NCI-H2227 (cell line): Measurements from ENCODE around the gene RGS6.

ENCODE experiments used
- DNase-seq: peaks from one replicate; lab custom pipeline; 2025; ENCODE audit not compliant: unreplicated experiment; lab: John Stamatoyannopoulos, UW

RGS6 gene

DNA sequence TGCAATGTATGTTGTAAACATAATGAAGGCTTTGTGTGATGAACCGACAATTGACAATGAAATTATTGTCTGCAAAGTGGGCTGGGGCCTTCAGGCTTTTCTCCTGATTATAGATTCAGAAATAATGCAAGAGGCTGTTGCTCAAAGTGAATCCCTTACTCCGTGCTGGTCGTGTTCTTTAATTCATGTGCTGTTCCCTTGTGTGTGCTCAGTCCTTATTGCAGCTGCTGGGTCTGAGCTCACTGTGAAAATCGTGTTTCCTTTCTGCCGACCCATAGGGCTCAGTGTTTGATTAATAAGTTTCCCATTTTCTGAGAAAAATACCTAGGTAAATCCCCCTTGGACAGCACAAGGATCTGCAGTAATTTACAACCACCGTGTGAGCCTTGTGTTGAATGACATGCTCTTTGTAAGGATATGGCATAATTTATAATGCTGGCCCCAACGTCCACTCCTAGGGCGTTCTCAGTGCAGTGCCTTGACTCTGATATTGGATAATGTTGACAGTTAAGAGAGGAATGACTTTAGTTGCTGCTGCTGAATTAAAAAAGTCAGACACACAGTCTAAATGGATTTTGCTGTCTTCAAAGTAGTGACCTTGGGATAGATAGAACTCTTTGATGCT is 81.6 kb downstream of the RGS6 start:
- DNase-seq: no peak

DNA sequence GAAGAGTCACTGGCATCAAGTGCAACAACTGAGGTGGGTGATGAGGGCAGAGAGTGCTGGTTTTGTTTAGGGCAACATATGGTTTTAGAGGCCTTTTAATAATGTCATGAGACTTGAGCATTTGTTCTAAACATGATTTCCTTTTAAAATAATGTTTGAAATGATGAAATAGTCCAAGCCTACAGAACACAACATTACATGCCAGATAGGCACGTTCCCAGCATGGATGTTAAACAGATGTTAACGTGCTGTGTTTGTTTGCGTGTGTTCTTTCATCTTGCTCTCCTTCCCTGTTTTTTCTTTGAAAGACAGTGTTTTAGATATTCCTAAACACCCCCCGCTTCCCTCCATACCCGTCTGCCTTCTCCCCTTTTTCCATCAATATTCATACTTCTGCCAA is 82.3 kb downstream of the RGS6 start:
- no peak for DNase-seq

DNA sequence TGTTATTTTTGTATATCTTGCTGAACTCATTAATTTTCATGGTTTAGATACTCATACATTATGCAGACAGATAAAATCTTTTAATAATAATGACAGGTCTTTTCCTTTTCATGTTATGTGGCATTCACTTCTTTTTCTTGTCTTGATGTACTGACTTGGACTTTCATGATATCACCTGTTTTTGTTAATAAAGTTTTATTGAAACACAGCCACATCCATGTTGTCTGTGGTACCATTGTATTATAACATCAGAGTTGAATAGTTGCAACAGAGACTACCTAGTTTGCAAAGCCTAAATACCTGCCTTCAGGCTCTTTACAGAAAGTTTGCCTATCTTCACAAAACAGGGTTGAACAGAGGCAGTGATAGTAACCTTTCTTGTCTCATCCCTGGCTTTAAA is 85.1 kb downstream of the RGS6 start:
- no peak for DNase-seq

DNA sequence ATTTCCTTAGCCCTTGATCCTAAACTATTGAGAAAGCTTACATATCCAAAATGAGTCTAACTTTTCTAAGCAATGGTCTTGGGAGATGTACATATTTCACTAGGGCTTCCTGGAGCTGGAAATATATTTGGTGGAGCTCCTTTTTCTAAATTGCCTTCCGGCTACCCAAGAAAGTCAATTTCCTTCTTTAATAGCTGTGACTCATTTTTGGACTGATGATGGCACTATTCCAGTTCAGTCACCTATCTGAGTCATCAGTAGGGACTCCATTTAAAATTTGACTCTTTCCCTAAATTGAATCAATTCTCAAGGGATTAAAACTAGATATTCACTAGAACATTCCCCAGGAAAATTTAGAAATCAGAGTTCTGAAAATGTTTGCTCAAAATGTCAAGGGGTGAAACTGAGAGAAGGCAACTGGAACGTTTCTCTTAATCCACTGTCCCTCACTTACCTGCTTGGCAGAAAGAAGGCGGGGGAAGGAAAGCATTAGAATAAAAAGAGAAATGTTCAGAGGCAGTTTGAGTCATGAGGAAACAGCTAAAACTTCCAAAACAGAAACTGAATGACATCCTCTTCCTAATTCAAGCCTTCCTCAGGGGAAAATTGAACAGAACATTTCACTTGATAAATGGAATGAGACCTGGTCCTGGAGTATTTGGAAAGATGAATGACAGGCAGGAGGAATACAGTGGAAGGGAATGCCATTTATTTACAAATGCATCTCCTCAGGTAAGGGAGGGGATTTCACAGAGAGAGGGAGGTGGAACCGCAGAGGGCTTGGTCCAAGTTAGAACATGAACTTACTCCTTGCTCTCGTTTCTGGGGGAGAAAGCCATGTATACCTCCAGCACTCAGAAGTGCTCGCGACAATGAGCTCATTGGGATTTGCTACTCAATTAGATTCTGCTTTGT is 91.2 kb downstream of the RGS6 start:
- DNase-seq: no peak

DNA sequence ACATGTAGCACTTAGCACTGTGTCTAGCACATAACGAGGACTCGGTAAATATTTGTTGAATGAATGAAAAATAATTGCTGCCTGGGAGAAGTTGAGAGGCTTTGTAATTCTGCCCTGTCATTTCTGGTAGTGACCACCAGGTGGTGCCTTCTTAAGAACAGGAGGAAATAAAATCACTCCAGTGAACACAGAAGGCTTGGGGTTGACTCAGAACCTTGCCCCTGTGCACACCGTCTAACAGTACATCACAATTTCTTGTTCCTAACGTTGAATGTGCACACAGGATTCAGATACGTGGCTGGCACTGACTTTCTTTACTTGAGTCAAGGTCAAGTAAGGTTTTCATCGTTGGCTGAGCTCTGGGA is 91.8 kb downstream of the RGS6 start:
- no peak for DNase-seq

DNA sequence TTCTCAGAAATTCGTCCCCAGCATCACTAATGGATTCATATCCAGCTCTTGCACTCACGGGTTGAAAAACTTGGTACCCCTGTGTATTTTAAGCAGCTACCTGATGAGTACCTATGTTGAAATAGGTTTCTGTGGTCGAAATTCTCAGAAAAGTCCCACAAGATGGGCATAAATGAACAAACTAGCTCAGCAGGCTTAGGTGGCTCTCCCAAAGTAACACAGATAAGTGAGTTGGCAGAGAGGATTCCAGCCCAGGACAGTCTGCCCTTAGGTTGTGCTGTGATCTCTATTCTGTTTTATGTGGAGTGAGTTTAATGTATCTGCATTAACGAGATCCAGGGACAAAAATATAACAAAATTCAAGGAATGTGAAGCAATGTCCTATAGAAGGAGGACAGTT is 92.3 kb downstream of the RGS6 start:
- DNase-seq: no peak

DNA sequence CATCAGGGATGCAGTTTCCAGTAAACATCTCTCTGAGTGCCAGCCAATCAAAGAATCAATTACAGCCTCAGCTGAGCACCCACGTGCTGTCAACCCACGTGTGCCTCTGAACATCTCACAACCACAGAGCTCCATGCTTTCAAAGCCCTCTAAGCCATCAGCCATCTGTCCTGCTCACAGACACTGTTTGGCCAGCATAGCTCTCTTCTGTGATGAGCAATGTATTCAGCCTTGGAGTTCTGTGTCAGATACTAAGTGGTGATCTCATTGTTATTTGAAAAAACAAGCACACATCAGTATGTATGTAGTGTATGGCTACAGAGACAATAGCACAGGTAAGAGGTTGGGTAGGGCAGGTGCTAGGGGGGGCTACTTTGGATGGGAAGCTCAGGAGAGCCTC is 94.3 kb downstream of the RGS6 start:
- no peak for DNase-seq

DNA sequence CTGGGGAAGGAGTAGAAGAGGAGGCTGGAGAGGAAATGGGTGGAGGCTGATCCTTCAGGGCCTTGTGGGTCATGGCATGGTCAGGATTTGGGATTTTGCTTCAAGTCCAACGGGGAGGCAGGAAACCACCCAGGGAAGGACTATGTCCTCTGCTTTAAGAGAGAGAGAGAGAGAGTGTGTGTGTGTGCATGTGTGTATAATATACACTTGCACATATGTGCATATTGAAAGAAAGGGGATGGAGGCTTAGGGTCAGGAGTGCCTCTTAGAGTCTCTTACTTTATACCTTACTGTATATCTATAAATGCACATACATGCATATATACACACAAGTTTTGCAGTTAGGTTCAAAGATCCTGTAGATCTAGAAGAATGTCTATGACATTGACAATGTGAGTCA is 94.8 kb downstream of the RGS6 start:
- no peak for DNase-seq

DNA sequence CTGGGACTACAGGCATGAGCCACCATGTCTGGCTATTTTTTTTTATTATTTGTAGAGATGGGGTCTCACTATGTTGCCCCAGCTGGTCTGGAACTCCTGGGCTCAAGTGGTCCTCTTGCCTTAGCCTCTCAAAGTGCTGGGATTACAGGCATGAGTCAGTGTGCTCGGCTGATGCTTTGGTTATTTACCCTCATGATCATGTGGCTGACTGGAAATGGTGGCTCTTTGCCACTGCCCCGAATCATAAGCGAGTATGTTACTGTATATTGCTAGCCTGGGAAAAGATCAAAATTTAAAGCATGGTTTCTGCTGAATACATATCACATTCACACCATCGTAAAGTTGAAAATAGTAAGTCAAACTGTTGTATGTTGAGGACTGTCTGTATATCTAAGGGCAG is 101.1 kb downstream of the RGS6 start:
- no peak for DNase-seq

DNA sequence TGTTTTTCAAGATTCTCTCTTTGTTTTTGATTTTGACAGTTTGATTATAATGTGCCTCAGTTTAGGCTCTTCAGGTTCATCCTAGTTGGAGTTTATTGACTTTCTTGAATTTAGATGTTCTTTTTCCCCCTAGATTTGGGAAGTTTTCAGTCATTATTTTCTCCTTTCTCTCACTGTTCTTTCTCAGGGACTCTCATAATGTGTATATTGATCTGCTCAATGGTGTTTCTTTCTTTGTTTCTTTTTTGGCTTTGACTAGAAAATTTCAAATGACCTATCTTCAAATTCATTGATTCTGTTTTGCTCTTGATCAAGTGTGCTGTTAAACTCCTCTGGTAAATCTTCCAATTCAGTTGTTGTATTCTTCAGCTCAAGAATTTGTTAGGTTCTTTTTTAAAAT is 108.3 kb downstream of the RGS6 start:
- no peak for DNase-seq

DNA sequence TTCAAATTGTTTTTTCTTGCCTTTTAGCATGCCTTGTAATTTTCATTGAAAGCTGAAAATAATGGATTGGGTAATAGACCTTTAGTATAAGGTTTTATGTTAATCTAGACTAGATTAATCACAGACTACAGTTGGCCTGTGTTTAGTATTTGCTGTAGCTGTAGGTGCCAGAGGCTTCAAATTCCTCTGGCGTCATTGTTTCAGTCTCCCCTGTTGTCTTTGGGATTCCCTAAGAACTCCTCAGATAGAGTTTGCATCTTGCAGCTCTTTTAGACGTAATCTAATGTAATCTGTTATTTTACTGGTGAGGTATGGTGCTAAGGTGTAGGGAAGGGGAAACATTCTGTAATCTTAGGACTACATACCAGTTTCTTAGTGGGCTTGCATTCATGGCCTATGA is 113.0 kb downstream of the RGS6 start:
- DNase-seq: no peak

DNA sequence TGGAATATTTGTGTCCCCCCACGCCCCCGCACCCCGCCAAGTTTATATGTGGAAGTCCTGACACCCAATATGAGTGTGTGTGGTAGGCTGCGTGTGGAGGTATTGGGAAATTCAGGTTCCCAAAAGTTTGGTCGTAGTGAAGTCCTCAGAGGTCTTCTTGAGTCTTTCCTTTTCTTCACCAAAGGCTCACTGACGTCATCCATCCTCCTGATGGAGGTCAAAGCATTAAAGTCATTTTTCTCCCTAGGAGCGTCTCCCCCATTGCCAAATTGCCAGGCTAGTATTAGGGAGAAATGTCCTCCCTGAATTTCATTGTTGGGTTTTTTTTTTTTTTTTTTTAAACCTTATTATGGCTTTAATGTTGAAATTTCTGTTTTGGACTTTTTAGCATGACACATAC is 113.7 kb downstream of the RGS6 start:
- DNase-seq: no peak

DNA sequence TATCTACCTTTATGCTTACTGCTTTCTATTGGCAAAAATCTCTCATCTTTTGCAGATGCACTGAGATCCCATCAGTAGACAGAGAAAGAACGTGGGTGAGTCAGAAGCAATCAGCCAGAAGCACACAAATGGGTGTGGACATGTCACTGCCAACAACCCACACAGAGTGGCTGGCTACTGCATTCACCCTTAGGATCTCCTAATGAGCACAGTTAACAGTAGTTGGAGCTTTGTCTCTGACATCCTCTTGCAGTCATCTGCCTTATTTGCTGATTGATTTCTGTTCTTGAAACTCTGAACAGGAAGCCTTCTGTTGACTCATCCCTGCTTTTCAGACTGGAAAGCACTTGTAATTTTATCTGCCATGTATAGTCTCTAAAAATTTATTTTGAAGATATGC is 117.2 kb downstream of the RGS6 start:
- no peak for DNase-seq

DNA sequence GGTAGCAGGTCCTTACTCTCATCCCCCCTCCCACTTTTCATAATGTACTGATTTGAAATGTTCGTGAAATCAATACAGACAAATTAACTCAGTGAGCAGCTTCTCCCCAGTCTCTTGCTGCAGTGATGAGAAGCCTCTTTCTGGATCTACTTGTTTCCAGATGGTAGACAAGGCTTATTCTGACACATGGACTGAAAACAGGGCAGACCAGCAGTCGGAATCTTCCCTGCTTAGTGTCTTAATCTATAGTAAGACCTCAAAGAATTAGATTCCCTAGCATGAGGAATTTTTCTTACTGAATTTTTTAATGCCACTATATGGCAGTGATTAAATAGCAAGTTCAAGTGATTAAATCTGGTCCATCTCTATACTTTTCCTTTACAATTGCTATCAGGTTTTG is 120.1 kb downstream of the RGS6 start:
- no peak for DNase-seq

DNA sequence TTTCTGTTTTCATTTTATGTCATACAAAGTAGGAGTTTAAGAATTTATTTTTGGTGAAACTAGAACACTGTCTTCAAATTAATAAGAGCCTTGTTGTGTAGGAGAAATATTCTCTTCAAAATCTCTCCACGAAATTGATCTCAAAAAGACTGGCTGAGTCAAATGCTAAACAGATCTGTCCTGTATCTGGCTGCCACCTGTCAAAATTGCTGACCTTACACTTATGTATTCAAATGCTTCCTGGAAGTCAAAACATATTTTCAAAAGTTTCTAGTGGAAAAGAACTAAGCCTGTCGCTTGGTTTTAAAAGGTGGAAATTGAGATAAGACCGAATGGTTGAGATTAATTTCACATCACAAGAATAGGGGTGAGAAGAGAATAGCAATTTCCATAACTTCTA is 121.4 kb downstream of the RGS6 start:
- no peak for DNase-seq

DNA sequence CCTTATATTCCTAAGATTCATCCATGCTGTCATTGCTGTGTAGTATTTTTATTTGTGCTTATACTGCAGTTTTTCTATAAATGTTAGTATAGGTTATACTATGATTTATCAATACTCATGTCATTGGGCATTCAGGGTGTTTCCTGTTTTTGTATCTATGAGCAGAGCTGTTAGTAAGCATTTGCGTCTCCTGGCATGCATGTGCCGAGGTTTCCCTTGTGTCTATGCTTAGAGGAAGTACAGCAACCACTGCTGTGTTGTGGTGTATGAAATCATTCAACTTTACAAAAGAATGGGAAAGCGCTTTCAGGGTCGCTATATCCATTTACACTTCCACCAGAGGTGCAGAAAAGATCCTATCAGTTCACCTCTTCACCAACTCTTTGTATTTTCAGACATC is 122.7 kb downstream of the RGS6 start:
- no peak for DNase-seq

DNA sequence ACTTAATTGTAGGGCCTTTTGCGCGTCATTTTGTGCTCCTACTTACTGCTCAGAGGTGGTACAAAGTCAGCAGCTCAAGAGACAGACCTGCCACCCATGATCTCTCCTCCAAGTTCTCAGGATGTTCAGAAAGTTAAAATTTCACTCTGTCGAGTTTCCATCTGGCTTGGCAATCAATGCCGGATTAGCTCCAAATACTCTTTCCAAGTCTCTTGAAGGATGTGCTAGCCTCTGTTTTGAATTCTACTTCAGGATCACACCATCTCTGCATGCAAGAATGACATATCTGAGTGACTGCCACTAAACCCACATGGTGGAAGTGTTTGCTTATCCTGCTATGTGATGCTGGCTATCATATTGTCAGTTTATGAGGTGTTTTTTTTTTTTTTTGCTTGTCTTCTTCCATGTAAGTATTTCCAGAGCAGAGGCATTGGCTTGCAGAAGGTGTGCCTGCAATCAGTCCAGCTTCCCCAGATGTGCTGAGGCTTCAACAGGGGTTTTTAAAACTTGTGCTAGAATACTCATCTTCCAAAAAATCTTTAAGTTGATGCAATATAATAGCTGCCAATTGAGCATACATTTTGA is 125.6 kb downstream of the RGS6 start:
- DNase-seq: no peak

DNA sequence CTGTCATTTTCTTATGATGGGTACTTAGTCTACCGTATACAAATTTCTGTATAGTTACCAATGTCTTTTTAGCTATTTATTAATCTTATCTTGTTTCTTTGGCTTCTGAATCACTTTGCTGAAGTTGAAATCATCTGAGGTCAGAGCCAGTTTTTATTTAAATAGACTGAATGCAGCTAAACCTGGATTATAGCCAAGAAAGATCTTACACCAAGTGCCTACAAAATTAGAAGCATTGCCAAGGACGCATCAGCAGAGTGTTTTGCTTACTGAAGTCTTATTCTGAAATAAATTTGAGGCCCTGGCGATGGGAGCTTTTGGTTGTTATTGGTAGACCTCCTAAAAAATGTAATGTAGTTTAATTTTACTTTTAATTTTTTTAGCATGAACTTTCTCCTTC is 128.2 kb downstream of the RGS6 start:
- DNase-seq: no peak

DNA sequence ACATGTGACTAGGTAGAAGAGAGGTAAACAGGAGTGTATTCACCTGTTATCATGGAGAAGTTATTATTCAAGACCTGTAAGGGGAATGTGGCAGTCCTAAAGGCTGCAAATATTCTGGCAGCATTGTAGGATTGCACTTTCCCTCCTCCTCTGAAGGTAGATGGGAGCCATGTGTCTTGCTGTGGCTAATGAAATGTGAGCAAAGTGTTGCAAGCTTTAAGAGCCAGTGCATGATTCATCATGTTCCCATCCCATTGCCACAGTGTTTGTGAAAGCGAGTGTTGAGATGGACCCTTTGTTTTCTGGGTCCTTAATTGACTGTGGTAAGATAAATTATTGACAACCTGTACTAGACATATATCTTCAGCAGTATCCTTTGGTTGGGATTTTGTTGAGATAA is 128.7 kb downstream of the RGS6 start:
- DNase-seq: no peak

DNA sequence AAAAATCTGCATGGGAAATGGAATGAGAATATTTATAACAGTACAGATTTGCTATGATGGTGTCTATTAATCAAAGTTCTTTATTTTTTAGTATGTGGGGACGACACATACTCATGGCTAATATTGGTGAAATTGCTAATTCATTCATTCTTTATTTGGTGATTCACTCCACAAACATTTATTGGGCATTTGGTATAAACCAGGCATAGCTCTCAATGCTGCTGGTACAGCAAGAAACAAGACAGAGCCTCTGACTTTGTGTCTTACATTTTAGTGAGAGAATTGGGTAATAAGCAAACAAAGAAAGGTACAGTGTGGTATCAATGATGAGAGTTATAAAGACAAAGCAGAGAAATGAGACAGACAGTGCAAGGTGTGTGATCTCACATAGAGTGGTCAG is 129.5 kb downstream of the RGS6 start:
- DNase-seq: no peak

DNA sequence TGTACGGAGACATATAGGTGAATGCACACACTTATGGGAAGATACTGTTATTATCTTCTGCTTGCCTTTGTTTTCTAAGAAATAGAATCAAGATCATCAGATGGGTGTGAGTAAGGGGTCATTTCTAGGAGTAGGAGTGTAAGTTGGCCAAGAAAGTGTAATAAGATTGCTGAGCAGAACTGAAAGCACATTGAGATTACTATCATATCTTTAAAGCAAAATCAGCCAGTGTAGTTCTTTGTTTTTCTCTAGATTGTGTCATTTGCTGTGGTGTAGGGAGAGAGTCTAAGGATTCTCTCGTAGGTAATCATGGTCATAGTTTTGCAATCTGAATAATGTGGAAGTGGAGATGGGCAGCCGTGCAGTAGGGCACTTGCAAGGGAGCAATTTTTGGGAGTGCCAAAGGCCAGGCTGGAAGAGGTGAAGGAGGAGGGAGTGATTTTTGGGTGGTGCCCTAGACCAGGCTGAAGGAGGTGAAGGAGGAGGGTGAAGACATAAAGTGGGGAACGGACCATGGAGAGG is 131.6 kb downstream of the RGS6 start:
- no peak for DNase-seq

DNA sequence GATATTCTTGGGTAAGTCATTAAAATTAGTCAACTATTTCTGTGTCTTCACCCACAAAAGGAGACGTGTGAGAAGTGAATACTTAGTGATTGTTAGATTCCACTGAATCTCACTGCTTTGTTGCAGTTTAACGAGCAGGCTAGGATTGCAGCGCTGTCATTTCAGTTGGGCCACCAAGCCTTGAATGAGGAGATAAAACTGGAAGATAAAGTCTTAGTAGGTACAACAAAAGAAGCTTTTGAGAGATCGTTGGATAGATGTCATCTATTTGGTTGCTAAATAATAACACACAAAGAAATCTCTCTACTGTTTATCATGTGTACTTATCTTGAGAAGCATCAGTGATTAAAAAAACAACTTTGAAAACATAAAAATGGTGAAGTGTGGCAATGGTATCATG is 132.3 kb downstream of the RGS6 start:
- DNase-seq: no peak
